ENCODE measurements around the gene ZNF831. TPM values are rescaled to one million over a fixed set of nuclear protein-coding genes. Genes with fewer than 3 reads are reported as not detected.

The ZNF831 gene
- total and polyA plus RNA-seq, 4 donors: 0.14 to 1.0 (median 0.56) TPM

DNA sequence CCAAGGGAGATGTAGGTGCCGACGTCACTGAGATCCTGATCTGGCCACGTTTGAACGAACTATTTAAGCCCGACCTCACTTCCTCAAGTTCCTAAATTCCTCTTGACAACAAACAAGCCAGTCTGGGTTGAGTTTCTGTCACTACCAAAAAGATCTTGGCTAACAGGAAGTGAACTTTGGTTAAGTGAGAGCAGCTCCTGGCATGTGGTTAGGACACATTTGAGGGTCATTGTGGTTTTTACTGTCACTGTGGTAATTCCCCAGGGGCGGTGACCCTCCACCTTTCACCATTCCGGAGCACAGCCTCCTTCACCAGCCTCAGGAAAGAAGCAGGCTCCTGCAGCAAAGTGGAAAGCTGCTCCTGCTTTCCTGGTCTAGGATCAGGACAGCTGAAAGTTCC, 43.1 kb upstream of the ZNF831 start:
- TF ChIP-seq, protein P1, sequence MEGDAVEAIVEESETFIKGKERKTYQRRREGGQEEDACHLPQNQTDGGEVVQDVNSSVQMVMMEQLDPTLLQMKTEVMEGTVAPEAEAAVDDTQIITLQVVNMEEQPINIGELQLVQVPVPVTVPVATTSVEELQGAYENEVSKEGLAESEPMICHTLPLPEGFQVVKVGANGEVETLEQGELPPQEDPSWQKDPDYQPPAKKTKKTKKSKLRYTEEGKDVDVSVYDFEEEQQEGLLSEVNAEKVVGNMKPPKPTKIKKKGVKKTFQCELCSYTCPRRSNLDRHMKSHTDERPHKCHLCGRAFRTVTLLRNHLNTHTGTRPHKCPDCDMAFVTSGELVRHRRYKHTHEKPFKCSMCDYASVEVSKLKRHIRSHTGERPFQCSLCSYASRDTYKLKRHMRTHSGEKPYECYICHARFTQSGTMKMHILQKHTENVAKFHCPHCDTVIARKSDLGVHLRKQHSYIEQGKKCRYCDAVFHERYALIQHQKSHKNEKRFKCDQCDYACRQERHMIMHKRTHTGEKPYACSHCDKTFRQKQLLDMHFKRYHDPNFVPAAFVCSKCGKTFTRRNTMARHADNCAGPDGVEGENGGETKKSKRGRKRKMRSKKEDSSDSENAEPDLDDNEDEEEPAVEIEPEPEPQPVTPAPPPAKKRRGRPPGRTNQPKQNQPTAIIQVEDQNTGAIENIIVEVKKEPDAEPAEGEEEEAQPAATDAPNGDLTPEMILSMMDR (IDR thresholded peaks at IDR 0.05; ENCODE audit: control extremely low read depth, extremely low read depth): no peak
- peaks cover 0 to 12% (median 0%) of the 10 kb centered on the region in 5 donors for H3K4me1 ChIP-seq (ENCODE audit: control insufficient read depth in 5 of 5, insufficient read depth in 5 of 5, low read length in 5 of 5)
- no peak for ATAC-seq (ENCODE audit: insufficient read depth, low FRiP score)
- 27 to 39% methylated on average over 7 of the region's 7 CpGs for WGBS, 2 donors
- peak in 1 of 3 donors; percentile 6 for DNase-seq
- peaks cover 0 to 6% (median 0%) of the 10 kb centered on the region in 3 donors for H3K27me3 ChIP-seq (ENCODE audit: control insufficient read depth in 3 of 3, insufficient read depth in 3 of 3, low read length in 2 of 3)
- no peaks in the 10 kb centered on the region for H3K9me3 ChIP-seq (ENCODE audit: control insufficient read depth in 4 of 4, insufficient read depth in 3 of 4, low read length in 3 of 4)
- H3K9ac ChIP-seq (ENCODE audit: insufficient read depth in 1 of 2, low read length in 2 of 2): no peak overlapping the region
- H3K27ac ChIP-seq (ENCODE audit: low read depth in 1 of 2, low read length in 1 of 2): no peak overlapping the region
- no peaks in the 10 kb centered on the region for H3K36me3 ChIP-seq (ENCODE audit: control insufficient read depth in 4 of 4, insufficient read depth in 4 of 4, low read length in 4 of 4)
- no peak overlapping the region for H3K4me3 ChIP-seq

DNA sequence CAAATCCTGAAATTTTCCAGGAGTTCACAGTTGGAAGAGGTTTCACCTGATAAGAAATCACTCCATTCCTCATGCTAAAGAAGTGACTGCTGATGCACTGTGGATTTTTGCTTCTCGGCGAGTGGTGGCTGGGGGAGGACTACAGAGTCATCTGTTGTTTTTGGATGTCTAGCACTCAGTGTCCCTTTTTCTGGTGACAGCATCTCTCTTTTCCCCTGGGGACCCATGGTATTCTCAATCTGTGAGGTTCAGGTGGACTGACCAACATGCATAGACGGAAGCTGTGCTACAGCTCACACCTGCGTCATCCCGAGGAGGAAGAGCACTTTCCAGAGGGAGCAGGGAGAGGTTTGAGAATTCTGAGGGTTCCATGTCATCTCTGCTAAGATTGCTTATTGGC, 42.7 kb upstream of the ZNF831 start:
- Histone ChIP-seq H3K4me1 (ENCODE audit: control insufficient read depth in 5 of 5, insufficient read depth in 5 of 5, low read length in 5 of 5) (peaks cover 0 to 12% (median 0%) of the 10 kb centered on the region in 5 donors), H3K9me3 (ENCODE audit: control insufficient read depth in 4 of 4, insufficient read depth in 3 of 4, low read length in 3 of 4) (no peaks in the 10 kb centered on the region), H3K27me3 (ENCODE audit: control insufficient read depth in 3 of 3, insufficient read depth in 3 of 3, low read length in 2 of 3) (peaks cover 0 to 6% (median 0%) of the 10 kb centered on the region in 3 donors), H3K4me3 (no peak overlapping the region), H3K27ac (ENCODE audit: low read depth in 1 of 2, low read length in 1 of 2) (no peak overlapping the region), H3K9ac (ENCODE audit: insufficient read depth in 1 of 2, low read length in 2 of 2) (no peak overlapping the region), H3K36me3 (ENCODE audit: control insufficient read depth in 4 of 4, insufficient read depth in 4 of 4, low read length in 4 of 4) (no peaks in the 10 kb centered on the region)
- WGBS, 2 donors: 84 to 93% methylated on average over 5 of the region's 5 CpGs
- DNase-seq (no peak), ATAC-seq (ENCODE audit: insufficient read depth, low FRiP score) (no peak)
- TF ChIP-seq, protein P1 (IDR thresholded peaks at IDR 0.05; ENCODE audit: control extremely low read depth, extremely low read depth): no peak

DNA sequence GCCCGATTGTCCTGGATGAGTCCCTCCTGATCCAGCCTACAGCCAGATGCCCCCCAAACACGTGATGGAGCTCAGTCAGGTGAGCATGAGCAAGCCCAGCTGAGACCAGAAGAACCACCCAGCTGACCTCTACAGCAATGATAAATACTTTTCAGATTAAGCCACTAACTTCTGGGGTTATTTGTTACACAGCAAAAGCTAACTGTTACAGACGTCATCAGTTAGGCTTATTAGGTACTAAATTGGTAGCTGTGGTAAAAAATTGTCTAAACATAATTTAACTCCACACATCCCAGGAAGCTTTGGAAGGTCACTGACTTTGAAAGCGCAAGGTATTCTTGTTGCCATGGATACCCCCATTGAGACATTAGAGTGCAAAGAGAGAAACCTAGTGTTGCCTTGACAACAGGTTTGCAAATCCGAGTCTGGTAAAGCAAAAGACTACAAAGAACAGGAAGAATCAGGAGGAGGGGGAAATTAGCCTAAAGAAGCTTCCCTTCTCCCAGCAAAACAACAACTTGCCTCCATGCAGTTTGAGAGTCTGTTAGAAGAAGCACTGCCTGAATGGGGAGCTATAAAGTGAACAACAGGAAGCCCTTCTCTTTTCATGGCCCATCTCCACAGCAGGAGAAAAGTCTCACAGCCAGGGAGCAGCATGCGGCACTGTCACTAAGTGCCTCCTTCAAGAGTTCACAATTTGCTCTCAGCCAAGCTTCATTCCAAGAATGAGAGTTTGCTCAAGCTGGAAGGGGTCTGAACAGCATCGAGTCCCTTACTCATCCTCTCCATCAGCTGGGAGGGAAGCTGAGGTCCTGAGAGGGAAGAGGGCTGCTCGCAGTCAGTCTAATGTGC, 41.7 kb upstream of the ZNF831 start:
- Histone ChIP-seq H3K4me3 (no peak overlapping the region), H3K27ac (ENCODE audit: low read depth in 1 of 2, low read length in 1 of 2) (no peak overlapping the region), H3K36me3 (ENCODE audit: control insufficient read depth in 4 of 4, insufficient read depth in 4 of 4, low read length in 4 of 4) (no peaks in the 10 kb centered on the region), H3K27me3 (ENCODE audit: control insufficient read depth in 3 of 3, insufficient read depth in 3 of 3, low read length in 2 of 3) (peaks cover 0 to 2% (median 0%) of the 10 kb centered on the region in 3 donors), H3K9ac (ENCODE audit: insufficient read depth in 1 of 2, low read length in 2 of 2) (no peak overlapping the region), H3K4me1 (ENCODE audit: control insufficient read depth in 5 of 5, insufficient read depth in 5 of 5, low read length in 5 of 5) (peaks cover 0 to 12% (median 0%) of the 10 kb centered on the region in 5 donors), H3K9me3 (ENCODE audit: control insufficient read depth in 4 of 4, insufficient read depth in 3 of 4, low read length in 3 of 4) (no peaks in the 10 kb centered on the region)
- ATAC-seq (ENCODE audit: insufficient read depth, low FRiP score) (no peak), DNase-seq (no peak)
- WGBS, 2 donors: 59 to 66% methylated on average over 8 of the region's 8 CpGs
- TF ChIP-seq, protein P1 (IDR thresholded peaks at IDR 0.05; ENCODE audit: control extremely low read depth, extremely low read depth): no peak

Data from lung (tissue), 12 donors.